ENCODE results near the gene TWIST1.

- TF ChIP-seq ZNF274 (IDR thresholded peaks at IDR 0.05; ENCODE audit: low read depth, low read length) = no peak
- no peak for TF ChIP-seq YY1 (IDR thresholded peaks at IDR 0.05; ENCODE audit: insufficient read depth, insufficient read length)
- no peak for TF ChIP-seq SUZ12 (IDR thresholded peaks at IDR 0.05; ENCODE audit: extremely low read depth, insufficient read depth, insufficient read length)
Measured at GRCh38 chr7:19128856-19129255, 11.4 kb upstream of the TWIST1 start.

Measured in NT2/D1 (cell line).